GM21360 (cell line): Measurements from ENCODE around the gene UNC79.

ENCODE experiments used
- ATAC-seq: cut with Tn5 transposase; IDR thresholded peaks from one replicate; pipeline ENCODE4 v1.9.1; 2021; ENCODE audit warnings: mild to moderate bottlenecking, moderate library complexity; ENCODE audit not compliant: unreplicated experiment

Gene UNC79

GRCh38 chr14:93544212-93544611, 113.5 kb downstream of the UNC79 start:
- no peak for ATAC-seq

- no peak for ATAC-seq
These were observed 115.9 kb downstream of the UNC79 start for GRCh38 chr14:93546642-93547041.

- no peak for ATAC-seq
These were observed 117.5 kb downstream of the UNC79 start for GRCh38 chr14:93548102-93548843.

DNA sequence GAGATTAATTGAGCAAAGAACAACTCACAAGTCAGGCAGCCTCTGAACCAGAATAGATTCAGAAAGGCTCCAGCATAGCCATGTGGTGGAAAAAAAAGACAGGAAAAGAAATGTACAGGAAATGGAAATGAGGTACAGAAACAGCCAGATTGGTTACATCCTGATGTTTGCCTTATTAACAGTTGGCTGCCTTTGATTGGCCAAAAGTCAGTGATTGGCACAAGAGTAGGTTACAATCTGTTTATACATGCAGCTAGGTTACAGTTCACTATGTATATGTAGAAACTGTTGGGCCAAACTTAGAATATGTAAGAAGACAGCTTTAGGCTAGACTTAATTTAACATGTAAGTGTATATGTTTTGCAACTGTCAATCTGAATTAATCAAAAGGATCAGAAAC, 118.9 kb downstream of the UNC79 start:
- no peak for ATAC-seq

DNA sequence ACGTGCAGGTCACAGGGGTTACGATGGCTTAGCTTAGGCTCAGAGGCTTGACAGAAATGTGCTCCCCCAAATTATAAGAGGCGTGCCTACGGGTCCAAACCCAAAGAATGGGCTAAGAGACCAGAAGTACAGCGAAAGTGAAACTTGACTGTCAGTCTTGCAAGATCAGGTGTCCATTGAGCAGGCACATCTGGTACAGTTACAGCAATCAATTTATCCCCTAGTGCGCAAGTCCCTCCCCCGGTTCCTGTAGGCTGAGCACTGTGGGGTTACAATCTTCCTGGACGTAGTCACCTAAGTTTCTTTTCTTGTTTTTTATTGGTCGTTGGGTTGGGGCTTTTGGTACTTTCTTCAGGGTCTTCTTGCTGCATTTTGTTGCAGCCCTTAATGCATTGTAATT, 134.2 kb downstream of the UNC79 start:
- ATAC-seq: no peak

DNA sequence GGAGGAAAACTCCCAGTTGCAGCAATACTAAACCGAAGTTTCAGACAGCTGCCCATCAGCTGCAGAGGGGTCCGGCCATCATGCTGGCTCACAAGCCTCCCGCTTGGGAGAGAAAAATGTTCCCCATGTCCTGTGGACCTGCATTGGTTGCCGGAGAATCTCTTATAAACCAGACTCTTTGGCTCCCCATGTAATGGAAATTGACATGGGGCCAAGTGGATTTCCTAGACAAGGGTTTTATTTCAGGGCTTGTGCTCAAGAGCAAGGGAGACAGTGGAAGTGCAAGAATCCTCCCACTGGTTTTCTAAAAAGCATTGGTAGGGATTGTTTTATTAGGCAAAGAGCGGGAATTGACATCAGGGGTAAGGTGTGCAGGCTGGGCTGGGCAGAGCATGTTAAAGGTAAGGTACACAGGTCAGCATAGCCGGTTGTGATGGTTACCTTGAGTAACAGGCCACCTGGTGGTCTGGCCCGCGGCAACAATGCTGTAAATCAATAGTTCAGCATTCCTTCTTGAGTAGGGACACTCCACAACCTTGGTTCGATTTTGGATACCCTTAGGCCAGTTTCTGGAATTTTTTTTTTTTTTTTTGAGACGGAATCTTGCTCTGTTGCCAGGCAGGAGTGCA, 135.4 kb downstream of the UNC79 start:
- no peak for ATAC-seq

DNA sequence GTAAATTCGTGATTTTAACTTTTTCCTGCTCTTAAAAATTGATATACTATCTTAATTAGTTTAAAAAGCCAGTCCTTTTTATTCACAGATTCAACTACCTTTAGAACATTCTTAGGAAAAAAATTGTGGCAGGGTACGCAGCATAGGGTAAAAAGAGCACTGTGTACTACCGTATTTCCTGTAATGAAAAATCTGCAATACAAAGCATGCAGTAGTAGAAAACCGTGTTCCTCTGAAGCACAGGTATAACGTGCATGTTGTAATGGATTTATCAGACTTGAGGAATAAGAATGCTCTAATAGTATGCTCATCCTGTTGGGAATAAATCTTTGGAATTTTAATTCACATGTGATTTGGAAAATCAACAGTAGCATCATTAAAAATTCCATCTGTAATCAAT, 140.5 kb downstream of the UNC79 start:
- no peak for ATAC-seq

DNA sequence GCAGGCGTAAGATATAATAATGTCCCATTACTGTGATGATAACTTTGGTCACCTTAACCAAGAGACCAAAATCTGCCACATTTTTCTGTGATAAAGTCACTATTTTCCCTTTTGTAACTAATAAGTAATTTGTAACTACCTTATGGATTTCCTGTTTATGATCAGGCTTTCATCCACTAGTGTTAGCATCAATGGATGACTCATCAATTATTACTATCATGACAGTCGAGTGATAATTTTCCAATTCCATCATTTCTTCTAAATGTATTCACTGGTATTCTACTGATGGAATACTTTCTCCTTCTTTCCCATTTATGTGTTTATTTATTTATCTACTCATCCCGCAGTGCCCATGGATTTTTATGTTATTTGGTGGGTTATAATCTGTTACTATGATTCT, 148.4 kb downstream of the UNC79 start:
- no peak for ATAC-seq

GRCh38 chr14:93582516-93582915, 151.8 kb downstream of the UNC79 start:
- ATAC-seq: no peak

DNA sequence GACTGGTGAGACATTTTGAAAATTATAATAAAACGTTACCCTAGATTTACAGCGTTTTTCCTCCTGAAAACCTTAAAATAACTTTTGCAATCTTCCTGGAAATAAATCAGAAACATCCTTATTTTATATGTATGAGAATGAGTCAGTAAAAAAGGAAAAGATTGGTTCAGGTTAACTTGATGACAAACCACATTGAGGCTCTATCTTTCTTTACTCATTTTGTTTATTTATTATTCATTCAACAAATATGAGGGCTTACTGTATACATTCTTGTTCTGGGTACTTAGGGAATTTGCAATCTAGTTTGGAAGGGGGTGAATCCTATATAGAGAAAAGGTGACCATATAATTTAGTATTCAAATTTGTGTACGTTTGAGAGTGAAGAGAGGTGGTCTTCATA, 156.6 kb downstream of the UNC79 start:
- no peak for ATAC-seq

- ATAC-seq: no peak
These were observed 160.8 kb downstream of the UNC79 start for GRCh38 chr14:93591506-93591905.

DNA sequence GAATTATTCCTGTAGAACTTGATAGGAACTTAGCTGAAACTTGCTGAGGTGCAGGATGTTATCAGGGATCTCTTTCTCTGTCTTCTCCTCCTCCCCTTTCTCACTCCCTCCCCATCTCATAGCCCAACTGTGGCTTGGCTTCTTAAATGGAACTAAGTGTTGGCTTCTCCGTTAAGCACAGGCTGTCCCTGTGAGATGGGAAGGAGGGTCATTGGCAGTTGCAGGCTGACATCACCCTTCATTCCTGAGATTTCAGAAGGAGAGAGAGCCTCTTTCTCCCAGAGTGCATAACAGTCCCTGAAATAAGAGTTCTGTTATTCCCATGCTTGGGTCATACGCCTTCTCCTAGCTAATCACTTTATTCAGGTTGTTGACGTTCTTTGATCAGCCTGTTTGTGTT, 162.0 kb downstream of the UNC79 start:
- no peak for ATAC-seq

- no peak for ATAC-seq
These were observed 175.4 kb downstream of the UNC79 start for GRCh38 chr14:93606091-93606490.

GRCh38 chr14:93619176-93619793, 188.5 kb downstream of the UNC79 start:
- ATAC-seq: no peak

DNA sequence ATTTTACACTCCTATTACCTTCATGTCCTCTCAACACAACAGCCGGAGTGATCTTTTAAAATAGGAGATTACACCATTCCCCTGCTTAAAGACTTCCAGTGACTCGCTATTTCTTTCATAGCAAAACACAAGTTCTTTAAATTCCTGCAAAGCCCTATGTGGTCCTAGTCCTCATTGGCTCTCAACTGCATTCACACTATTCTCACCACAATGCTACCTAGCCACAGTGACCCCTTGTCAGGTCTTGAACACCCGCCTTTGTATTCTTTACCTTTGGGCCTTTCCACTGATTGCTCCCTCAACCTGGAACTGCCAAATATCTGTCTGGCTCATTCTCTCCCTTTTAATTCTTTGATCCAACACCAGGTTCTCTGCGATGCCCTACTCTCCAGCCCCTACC, 197.3 kb downstream of the UNC79 start:
- ATAC-seq: no peak

GRCh38 chr14:93629643-93630042, 198.9 kb downstream of the UNC79 start:
- no peak for ATAC-seq

GRCh38 chr14:93638790-93639189, 208.1 kb downstream of the UNC79 start:
- ATAC-seq: no peak

DNA sequence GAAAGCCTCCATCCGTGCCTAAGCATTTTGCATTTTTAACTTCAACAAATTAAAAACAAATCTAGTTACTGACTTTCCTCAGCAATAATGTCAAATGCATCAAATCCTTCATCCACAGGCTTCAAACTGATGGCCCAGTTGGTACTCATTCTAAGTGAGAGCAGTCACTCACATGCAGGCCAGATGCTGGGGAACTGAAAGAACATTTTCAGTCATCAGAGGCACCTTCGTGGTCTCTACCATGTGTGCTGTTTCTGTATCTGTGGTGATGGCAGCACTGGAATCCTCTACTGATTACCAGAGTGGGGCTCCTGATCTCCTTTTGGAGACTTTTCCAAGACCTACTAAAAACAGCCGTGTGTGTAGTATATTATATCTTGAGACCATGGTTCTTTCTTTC, 212.4 kb downstream of the UNC79 start:
- ATAC-seq: no peak

- no peak for ATAC-seq
These were observed 212.9 kb downstream of the UNC79 start for GRCh38 chr14:93643676-93644075.

- ATAC-seq: no peak
These were observed 214.5 kb downstream of the UNC79 start for GRCh38 chr14:93645200-93645599.

- ATAC-seq: no peak
These were observed 217.9 kb downstream of the UNC79 start for GRCh38 chr14:93648440-93649168.

GRCh38 chr14:93654599-93654998, 223.9 kb downstream of the UNC79 start:
- no peak for ATAC-seq
